GM18870 (cell line): Measurements from ENCODE around the gene DUS3L.

Experiments
- ATAC-seq: cut with Tn5 transposase; IDR thresholded peaks from one replicate; pipeline ENCODE4 v1.9.1; 2021; ENCODE audit warnings: moderate library complexity; ENCODE audit not compliant: unreplicated experiment

DUS3L gene, protein sequence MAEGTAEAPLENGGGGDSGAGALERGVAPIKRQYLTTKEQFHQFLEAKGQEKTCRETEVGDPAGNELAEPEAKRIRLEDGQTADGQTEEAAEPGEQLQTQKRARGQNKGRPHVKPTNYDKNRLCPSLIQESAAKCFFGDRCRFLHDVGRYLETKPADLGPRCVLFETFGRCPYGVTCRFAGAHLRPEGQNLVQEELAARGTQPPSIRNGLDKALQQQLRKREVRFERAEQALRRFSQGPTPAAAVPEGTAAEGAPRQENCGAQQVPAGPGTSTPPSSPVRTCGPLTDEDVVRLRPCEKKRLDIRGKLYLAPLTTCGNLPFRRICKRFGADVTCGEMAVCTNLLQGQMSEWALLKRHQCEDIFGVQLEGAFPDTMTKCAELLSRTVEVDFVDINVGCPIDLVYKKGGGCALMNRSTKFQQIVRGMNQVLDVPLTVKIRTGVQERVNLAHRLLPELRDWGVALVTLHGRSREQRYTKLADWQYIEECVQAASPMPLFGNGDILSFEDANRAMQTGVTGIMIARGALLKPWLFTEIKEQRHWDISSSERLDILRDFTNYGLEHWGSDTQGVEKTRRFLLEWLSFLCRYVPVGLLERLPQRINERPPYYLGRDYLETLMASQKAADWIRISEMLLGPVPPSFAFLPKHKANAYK

DNA sequence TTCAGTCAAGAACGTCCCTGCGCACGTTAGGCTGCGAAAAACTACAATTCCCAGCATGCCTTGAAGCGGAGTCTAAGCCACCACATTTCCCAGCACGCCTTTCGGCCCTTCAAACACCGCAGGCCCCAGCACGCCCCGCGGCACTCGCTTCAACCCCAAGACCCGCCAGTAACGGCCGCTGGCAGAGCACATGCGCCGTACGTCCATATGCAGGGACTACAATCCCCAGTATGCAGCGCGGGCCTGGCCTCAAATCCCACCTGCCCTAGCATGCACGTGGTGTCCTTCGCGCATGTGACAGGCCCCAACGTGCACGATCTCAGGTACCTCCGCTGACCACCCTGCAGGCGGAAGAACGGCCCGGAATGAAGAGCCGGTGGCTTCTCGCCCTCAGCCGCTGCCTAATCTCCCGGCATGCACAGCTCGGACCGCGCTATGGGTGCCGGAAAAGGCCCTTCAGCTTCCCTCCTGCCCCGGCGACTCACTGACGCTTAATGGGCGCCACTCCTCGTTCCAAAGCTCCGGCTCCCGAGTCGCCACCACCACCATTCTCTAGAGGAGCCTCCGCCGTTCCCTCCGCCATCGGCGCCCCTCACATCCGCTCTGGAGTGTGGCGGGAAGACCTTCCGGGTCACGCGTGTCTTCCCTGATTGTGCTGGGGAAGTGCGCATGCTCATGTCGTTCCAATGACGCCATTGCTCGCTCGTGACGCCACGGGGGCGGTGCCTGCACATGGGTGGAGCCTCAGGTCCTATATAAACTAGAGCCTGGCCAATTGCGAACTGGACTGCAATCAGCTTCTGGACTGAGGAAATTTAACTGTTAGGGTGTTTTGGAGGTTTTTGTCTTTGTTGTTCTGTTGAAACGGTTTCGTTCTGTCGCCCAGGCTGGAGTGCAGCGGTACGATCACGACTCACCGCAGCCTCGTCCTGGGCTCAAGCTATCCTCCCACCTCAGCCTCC, at the start of gene DUS3L:
TSS of gene DUS3L (minus strand) at position 605 of the 962 bp plus-strand sequence. CDS start at position 583, 22 bp downstream.
- ATAC-seq = peak; percentile 85

DNA sequence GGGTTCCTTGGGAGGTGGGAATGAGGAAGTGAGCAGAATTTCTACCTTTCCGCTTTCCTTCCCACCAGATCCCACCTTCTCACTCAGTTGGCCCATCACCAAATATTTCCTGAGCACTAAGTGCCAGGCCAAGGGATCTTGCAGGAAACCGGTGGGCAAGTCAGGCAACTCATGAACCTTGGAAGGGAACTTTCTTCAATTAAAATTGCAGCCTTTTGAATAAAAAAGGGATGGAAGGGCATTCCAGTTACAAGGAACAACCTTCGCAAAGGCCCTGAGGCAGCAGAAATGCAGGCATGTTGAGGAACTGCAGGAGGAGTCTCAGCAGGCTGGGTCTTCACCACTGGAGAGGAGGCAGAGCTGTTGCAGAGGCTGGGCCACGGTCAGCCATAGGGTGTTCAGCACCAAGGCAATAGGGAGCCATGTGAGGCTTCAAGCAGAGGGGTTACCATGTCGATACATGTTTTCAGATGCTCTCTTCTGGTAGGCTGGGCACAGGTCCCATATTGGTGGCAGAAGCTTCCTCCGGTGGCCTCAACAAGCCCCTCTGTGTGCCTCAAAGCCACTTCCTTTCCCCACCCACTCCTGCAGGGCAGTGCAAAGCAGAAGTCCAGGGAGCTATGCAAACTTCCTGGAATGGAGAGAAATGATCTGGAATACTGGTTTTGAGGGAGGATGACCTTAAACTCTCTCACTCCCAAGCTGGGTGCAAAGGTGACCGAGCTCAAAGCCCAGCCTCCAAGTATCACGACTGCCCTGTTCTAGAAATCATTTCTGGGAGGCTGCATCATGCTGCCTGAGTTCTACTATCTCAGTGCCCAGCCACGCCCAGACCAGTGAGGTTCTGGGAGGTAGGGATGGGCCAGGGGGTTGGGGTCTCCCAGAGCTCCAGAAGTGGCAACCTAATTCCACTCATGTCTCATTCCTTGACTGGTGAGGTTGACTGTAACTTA, 48.4 kb upstream of the DUS3L start, which contains the start of gene FUT6:
TSS of gene FUT6 (minus strand) at position 638 of the 953 bp plus-strand sequence. CDS start 7,135 bp downstream, outside the sequence.
- ATAC-seq = no peak

DNA sequence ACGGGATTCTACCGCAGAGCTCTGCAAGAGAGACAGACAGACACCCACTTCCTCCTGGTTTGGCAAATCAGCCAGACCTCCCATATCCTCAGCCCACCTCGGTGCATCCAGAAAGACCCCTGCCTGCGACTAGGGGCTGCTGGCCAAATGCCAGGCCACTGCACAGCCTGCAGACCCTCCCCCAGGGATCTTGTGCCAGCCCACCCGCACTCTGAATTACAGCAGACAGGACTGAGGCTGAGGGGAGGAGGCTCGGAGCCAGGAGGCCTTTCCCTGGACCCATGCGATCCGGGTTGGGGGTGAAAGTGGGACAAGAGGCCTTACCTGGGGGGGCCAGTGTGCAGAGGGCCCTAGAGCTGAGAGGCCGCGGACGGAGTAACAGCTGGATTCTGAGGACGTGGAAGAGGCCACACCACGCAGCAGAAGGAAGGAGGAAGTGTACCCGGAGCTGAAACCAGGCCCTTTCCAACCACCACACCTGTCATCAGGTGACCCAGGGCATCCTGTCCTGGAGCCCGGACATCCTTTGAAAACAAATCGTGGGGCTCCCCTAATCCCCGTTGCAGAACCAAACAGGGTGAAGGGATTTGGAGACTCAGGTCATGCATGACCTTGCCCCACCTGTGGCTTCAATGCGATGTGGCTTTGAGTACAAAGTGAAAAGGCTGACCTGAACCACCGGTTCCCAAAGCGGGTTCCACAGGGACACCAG, 47.5 kb upstream of the DUS3L start:
- no peak for ATAC-seq

DNA sequence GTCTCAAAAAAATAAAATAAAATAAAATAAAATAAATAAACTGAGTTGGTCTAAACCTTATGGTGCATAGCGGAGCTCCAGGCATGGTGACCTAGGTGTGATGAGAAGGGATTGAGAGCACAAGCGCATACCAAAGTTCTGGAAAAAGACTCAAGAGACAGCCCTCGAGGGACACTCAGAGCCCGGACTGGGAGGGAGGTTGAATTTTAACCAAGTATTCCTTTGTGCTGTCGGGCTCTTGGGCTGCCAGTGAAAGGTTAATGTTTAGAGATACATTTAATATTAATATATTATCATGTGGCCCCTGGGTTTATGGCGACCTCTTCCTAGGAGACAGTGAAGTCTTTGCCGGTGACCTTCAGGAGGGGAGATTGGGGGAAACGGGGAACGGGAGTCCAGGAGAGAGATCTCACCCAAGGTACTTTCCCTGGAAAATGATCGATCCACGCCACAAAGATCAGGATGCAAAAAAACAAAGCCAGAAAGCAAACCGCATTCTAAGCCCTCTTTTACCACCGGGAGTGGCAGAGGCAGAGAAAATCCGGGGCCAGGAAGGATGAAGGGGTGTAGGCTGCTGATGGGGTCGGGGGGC, 46.9 kb upstream of the DUS3L start:
- no peak for ATAC-seq

DNA sequence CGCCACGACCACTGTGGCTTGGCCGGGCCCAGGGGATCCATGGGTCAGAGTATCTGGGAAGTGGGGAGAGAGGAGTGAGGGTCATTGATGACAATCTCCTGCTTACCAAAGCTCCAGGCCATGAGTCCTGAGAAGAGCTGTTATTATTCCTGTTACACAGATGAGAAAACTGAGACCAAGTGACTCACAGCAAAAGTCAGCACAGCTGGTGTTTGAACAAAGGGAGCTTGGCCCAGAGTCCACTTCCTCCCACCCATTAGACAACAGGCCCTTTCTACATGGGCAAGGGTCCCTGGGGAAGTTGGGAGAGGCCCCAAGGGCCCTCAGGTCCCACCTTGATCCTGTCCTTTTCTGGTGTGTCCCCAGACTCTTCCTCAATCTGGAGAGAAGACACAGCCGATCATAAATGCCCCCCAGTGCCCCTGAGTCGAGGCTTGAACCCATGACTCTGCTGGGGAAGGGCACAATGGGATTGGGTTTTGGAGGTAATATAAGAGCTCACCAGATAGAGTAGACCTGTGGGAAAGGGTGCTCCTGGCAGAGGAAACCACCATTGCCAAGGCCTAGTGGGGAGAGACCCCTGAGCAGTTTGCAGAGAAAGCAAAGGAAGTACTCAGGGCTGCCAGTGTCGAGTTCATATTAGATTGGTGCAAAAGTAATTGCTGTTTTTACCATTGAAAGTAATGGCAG, 41.7 kb upstream of the DUS3L start:
- ATAC-seq = no peak

DNA sequence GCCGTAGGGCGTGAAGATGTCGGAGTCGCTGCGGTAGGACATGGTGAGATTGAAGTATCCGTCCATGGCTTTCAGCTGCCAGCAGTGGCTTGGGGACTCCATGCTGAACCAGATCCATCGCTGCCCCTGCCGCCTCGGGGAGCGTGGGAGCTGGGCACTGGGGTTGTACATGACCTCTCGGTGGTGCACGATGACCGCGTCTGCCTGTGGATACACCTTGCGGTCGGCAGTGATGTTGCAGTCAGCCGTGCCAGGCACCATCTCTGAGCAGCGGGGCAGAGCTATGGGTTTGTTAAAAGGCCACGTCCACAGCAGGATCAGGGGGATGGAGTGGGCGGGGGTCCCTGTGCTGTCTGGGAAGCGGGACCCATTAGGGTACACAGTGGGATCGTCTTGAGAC, 41.1 kb upstream of the DUS3L start:
- no peak for ATAC-seq

DNA sequence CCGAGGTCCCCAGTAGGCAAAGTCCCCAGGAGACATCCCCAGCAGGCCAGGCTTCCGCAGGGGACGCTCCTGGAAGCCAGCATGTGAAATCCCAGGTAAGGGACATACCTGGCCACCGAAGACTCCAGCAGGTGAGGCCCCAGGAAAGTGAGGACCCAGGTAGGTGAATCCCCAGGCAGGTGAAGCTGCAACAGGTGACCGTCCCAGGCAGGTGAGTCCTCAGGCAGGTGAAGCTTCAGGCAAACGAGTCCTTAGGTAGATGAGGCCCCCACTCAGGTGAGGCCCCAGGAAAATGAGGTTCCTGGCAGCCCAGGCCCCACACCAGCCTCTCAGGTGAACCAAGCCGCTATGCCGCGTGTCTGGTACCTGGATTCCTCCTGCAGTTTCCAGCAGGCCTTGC, 40.2 kb upstream of the DUS3L start:
- no peak for ATAC-seq

DNA sequence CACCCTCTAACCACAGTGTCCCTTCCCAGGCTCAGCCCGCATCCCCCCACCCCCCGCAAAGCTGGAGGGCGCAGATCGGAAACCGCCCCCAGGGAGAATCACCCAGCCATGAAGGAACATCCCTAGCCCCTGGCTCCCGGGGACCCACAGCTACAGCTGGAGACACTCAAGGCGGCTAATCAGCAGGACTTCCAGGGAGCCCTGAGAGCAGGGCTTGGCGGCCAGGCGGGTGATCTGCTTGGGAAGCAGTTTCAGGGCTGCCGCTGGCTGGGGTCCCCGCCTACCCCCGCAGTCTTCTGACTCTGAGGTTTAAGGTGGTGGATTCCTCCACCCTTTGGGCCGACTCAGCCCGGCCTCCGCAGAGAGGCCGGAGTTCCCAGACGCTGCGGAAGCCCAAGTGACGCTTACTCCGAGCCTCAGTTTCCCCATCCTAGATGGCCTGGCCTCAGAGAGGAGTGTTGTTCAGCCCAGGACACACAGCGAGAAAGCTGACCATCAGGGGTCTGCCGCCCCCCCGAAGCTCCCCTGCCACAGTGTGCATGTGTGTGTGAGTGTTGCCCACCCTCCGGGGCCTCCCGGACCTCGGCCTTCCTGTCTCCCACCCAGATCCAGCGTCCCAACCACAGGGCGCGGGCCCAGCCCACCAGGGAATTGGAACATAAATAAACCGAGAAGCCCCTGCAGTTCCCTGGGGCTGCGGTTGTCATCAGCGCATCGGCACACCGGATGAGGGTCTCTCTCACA, 38.8 kb upstream of the DUS3L start:
- ATAC-seq = no peak

DNA sequence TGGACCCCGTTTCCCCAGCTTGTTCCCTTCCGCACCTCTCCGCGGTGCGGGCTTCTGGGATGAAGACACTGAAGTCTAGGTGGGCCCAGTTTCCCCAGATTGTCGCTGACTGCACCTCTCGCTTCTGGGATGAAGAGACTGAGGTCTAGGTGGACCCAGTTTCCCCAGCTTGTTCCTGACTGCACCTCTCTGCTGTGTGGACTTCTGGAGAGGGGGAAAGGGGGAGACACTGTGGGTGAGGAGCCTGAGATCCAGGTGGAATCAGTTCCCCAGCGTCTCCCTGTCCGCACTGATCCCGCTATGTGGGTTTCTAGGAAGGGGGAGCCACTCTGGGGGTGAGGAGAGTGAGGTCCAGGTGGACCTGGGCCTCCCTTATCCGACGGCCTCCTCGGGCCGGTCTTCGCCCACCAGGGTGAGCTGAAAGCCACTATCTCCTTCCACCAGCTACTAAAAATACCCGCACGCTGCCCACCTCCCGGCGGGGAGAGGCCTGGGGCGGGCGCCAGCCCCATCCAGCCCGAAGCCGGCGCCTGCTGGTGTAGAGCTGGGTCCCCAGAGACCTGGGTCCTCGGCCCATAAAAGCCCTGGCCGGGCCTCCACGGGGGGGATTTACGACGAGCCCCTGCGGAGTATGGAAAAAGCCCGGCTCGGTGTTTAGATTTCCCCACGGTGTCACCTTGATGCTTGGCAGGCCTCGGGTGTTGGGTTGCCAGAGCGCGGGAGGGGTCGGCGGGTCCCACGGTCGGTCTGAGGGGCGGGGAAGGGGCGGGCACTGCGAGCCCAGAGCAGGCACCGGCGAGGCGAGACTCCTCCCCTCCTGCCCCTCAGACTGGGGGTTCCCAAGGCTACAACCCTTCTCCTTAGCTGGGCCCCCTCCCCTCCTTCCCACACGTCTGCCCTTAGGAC, 38.0 kb upstream of the DUS3L start:
- no peak for ATAC-seq

DNA sequence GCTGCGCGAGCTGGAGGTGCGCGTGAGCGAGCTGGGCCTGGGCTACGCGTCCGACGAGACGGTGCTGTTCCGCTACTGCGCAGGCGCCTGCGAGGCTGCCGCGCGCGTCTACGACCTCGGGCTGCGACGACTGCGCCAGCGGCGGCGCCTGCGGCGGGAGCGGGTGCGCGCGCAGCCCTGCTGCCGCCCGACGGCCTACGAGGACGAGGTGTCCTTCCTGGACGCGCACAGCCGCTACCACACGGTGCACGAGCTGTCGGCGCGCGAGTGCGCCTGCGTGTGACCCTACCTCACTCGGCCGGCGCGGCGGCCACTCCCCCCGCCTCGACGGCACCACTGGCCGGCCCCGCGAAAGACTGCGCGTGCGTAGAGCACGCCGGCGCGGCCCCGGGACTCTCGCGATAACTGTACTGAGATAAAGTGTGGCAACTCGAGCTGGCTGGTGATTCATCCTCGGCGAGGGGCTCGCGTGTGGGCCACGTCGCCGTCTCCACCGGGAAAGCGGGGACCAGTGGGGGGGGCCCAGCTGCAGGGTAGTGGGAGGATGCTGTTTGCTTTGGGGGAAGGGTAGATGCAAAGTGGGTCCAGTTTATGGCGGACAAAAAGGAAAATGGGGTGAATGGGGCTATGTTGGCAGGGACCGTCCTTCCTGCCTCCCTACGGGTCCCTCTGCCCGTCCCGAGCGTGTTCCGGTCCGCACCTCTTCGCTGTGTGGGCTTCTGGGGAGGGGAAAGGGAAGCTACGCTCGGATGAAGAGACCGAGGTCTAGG, 37.1 kb upstream of the DUS3L start:
- ATAC-seq = peak; percentile 60

DNA sequence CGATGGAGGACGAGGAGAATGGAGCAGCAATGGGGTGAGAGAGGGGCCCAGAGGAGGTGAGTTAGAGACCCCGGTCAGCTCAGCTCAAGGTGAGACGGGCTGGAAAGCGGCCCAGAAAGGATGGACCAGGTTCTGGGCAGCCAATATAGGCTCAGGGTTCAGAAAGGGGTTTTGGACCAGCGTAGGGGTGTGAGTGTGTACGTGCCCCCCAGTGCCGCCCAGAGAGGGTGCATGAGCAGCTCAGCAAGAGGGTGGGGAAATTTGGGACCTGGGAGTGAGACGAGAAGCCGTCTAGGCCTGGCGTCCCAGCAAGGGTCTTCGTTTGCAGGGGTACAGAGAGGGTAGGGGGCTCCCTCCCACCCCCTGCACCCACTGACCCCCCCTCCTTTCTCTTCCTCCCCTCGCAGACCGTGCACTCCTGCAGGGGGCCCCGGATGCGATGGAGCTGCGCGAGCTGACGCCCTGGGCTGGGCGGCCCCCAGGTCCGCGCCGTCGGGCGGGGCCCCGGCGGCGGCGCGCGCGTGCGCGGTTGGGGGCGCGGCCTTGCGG, 36.5 kb upstream of the DUS3L start:
- no peak for ATAC-seq

DNA sequence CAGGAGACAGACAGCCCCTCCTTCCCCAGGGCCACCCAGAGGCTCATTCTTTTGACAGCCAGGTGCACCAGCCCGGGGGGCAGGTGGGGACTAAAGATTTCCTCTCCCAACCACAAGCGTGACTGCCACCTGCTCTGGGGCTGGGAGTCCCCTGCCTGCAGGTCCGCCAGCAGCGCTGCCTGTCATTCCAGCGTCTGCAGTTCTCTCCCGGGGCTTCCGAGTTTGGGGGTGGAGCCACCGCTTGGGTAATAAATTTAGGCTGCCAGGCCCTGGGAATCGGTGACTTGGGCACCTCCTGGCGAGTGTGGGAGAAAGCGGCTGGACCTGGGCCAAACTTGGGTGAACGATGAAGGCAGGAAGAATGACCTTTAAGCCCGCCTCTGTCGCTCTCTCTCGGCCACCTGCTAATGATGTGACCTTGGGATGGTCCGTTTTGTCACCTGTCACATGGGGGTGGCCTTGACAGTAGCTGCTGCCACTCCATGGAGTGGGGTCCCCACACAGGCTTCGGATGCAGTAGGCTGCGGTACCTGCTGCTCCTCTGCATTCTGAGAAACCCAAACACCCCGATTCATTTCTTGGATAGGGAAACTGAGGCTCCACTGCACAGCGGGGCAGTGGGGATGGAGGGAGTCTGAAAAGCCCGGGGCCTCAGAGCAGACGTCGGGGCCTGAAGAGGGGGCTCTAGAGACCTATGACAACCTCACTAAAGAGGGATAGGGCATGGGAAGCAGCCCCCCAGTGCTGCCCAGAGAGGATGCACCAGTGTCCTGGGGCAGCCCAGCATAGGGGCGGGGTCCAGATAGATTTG, 35.8 kb upstream of the DUS3L start:
- ATAC-seq = no peak

DNA sequence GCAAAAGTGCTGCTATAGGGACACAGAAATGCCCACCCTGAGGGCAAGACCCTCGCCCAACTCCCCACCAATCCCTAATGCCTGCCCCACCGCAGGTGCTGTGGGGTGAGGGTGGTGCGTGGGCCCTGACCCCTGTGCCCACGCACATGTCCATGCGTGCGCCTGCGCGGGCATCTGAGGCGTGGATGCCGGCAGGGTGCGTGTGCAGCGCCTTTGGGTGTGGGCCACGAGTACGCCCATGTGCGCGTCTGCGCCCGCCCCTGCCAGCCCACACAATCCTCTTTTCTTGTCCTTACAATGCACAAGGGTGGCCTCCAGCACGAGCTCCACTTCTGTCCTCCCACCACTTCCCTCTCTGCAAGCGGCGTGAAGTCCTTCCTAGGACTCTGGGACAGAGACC, 34.2 kb upstream of the DUS3L start:
- no peak for ATAC-seq

DNA sequence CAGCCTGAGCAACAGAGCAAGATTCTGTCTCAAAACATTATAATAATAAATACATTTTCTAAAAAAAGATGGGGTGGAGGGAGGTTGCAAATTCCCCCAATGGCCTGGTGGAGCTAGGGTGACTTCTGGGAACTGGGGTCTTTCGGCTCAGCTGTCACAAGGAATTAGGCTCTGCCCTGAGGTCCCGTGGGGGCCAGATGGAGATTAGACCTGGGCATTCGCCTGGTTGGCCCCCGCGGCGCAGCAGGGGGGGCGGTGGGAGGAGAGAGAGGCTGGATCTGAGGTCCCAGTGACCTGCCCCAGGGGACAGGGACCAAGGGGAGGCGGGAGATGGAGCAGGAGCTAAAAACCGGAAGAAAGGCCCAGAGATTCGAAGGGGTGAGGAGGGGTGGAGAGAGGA, 33.8 kb upstream of the DUS3L start:
- ATAC-seq = no peak
